GM12892 (cell line): Measurements from ENCODE around the gene BGLAP.
A peak's percentile ranks its signal among the peaks of the same experiment; 100 is the strongest.

Experiments used
- POLR2A ChIP-seq: IDR thresholded peaks from 2 replicates; pipeline ENCODE4 v1.6.1; 2011; ENCODE audit warnings: low read depth, low read length, control low read depth
- POLR2AphosphoS5 ChIP-seq: IDR thresholded peaks from 2 replicates; pipeline ENCODE4 v1.6.1; 2011; ENCODE audit warnings: low read depth, low read length, control low read depth

- no peak; the same call in none of the 2 replicates for TF ChIP-seq POLR2AphosphoS5
- TF ChIP-seq POLR2A = peak; percentile 24; the same call in 1 of the 2 replicates
These were observed 39.9 kb downstream of the BGLAP start for GRCh38 chr1:156281693-156282478.
